Mesothelial cell of epicardium (in vitro differentiated cells): ENCODE data around the gene PRKG2. TPM values are rescaled to one million over a fixed set of nuclear protein-coding genes. Genes with fewer than 3 reads are reported as not detected.

Source experiments
- DNase-seq, 2 experiments: peaks; one replicate each; pipeline ENCODE4 v3.0.0; 2021; ENCODE audit warnings: low spot score in 2 of 2; ENCODE audit not compliant: unreplicated experiment in 2 of 2
- H3K27ac Mint-ChIP-seq: 2 replicates; pipeline ENCODE4 v1.8.0; 2021; ENCODE audit warnings: mixed read lengths
- H3K27me3 Mint-ChIP-seq: 2 replicates; pipeline ENCODE4 v1.8.0; 2021; ENCODE audit warnings: low read depth, mixed read lengths
- H3K36me3 Mint-ChIP-seq: 2 replicates; pipeline ENCODE4 v1.8.0; 2021; ENCODE audit warnings: mixed read lengths
- H3K4me1 Mint-ChIP-seq: 2 replicates; pipeline ENCODE4 v1.8.0; 2021; ENCODE audit warnings: mixed read lengths
- H3K4me3 Mint-ChIP-seq: 2 replicates; pipeline ENCODE4 v1.8.0; 2021; ENCODE audit warnings: mild to moderate bottlenecking, moderate library complexity, mixed read lengths
- H3K9me3 Mint-ChIP-seq: 2 replicates; pipeline ENCODE4 v1.8.0; 2021; ENCODE audit warnings: mixed read lengths
- CTCF ChIP-seq: fragments of 200-600 bp; sonication (generic); IDR thresholded peaks from one replicate; pipeline ENCODE4 v1.5.0; 2021; ENCODE audit warnings: antibody characterized with exemption; ENCODE audit not compliant: unreplicated experiment
- total RNA-seq: library from RNA; stranded (reverse); gene quantifications from 3 replicates; pipeline ENCODE4 v1.2.1, GENCODE V29; 2021

The PRKG2 gene
- total RNA-seq, 1 donor from 2014 or later: 0.83 TPM

GRCh38 chr4:81081156-81081555 lies 133.9 kb downstream of the PRKG2 start:
- Mint-ChIP-seq H3K9me3 (peaks cover 20% of the 10 kb centered on the region), H3K4me1 (no peaks in the 10 kb centered on the region), H3K36me3 (no peaks in the 10 kb centered on the region), H3K4me3 (no peak overlapping the region), H3K27ac (no peak overlapping the region), H3K27me3 (peaks cover 24% of the 10 kb centered on the region)
- no peak for DNase-seq
- no peak for TF ChIP-seq CTCF

GRCh38 chr4:81071013-81071412 lies 144.0 kb downstream of the PRKG2 start:
- no peak overlapping the region for H3K4me3 Mint-ChIP-seq
- H3K9me3 Mint-ChIP-seq: no peaks in the 10 kb centered on the region
- no peak for TF ChIP-seq CTCF
- H3K27me3 Mint-ChIP-seq: peaks cover 52% of the 10 kb centered on the region
- no peaks in the 10 kb centered on the region for H3K4me1 Mint-ChIP-seq
- H3K27ac Mint-ChIP-seq: no peak overlapping the region
- no peak for DNase-seq
- H3K36me3 Mint-ChIP-seq: no peaks in the 10 kb centered on the region

- Mint-ChIP-seq H3K27ac (no peak overlapping the region), H3K9me3 (no peaks in the 10 kb centered on the region), H3K4me1 (no peaks in the 10 kb centered on the region), H3K27me3 (peaks cover 55% of the 10 kb centered on the region), H3K4me3 (no peak overlapping the region), H3K36me3 (no peaks in the 10 kb centered on the region)
- TF ChIP-seq CTCF: peak; percentile 93
- DNase-seq: peak; percentile 27 to 62
These were observed 145.2 kb downstream of the PRKG2 start for GRCh38 chr4:81069706-81070331.

GRCh38 chr4:81065446-81065845 lies 149.6 kb downstream of the PRKG2 start:
- TF ChIP-seq CTCF: no peak
- Mint-ChIP-seq H3K9me3 (no peaks in the 10 kb centered on the region), H3K27ac (no peak overlapping the region), H3K36me3 (no peaks in the 10 kb centered on the region), H3K27me3 (peaks cover 61% of the 10 kb centered on the region), H3K4me1 (no peaks in the 10 kb centered on the region), H3K4me3 (no peak overlapping the region)
- DNase-seq: no peak

GRCh38 chr4:81062001-81062400 lies 153.0 kb downstream of the PRKG2 start:
- Mint-ChIP-seq H3K27me3 (peaks cover 68% of the 10 kb centered on the region), H3K36me3 (no peaks in the 10 kb centered on the region), H3K4me1 (no peaks in the 10 kb centered on the region), H3K27ac (no peak overlapping the region), H3K4me3 (no peak overlapping the region), H3K9me3 (no peaks in the 10 kb centered on the region)
- no peak for TF ChIP-seq CTCF
- DNase-seq: no peak

- no peaks in the 10 kb centered on the region for H3K9me3 Mint-ChIP-seq
- H3K4me1 Mint-ChIP-seq: no peaks in the 10 kb centered on the region
- H3K27ac Mint-ChIP-seq: no peak overlapping the region
- H3K36me3 Mint-ChIP-seq: no peaks in the 10 kb centered on the region
- TF ChIP-seq CTCF: no peak
- H3K4me3 Mint-ChIP-seq: no peak overlapping the region
- no peak for DNase-seq
- H3K27me3 Mint-ChIP-seq: peaks cover 64% of the 10 kb centered on the region
These were observed 153.7 kb downstream of the PRKG2 start for GRCh38 chr4:81061344-81061730.
